Measurements from ENCODE around the gene NUP214.

NUP214 gene

DNA sequence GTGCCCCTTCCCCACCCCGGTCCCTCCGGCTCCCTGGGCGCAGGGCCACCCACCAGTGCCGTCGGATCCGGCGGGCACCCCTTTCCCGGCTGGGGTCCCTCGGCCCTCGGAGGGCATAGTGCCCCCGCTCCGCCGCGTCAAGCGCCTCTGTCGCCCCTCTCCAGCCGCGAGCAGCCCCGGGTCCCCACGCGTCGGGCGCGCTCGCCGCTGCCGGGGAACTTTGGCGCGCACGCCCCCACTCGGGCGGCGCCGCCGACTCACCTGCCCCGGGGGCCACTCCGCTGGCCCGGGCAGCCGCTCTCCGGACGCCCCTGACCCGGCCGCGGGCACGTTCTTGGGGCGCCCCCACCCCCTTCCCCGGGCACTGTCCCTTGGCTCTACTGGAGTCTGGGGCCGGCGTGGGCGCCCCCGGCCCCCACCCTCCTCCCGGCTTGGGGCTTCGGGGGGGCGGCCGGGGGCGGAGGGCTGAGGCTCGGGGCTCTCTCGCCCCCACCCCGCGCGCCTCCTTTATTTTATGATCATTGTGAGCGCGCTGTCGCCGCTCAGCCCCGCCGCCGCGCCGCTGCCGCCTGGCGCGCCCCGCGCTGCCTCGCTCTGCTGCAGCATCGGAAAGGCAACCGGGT is 152.0 kb downstream of the NUP214 start:
- ATAC-seq (replicated peaks) = peak; percentile 21
- Mint-ChIP-seq H3K36me3 (ENCODE audit: insufficient read depth) (peaks cover 42% of the 10 kb centered on the region), H3K4me1 (ENCODE audit: low read depth in 2 of 2) (peaks cover 40 to 41% of the 10 kb centered on the region in 2 donors), H3K27ac (peak overlapping the region; percentile 82 to 93), H3K9me3 (no peaks in the 10 kb centered on the region), H3K4me3 (peak overlapping the region; percentile 97), H3K27me3 (peaks cover 0 to 11% of the 10 kb centered on the region in 2 donors)
- DNase-seq = no peak

- peak in 1 of 3 experiments; percentile 45 for DNase-seq
- no peaks in the 10 kb centered on the region for H3K9me3 Mint-ChIP-seq
- H3K27ac Mint-ChIP-seq = peak overlapping the region; percentile 82 to 93
- H3K27me3 Mint-ChIP-seq = peaks cover 0 to 11% of the 10 kb centered on the region in 2 donors
- peaks cover 38 to 40% of the 10 kb centered on the region in 2 donors for H3K4me1 Mint-ChIP-seq (ENCODE audit: low read depth in 2 of 2)
- ATAC-seq (replicated peaks) = peak; percentile 48
- peaks cover 34% of the 10 kb centered on the region for H3K36me3 Mint-ChIP-seq (ENCODE audit: insufficient read depth)
- H3K4me3 Mint-ChIP-seq = peak overlapping the region; percentile 96 to 97
These were observed 152.7 kb downstream of the NUP214 start for GRCh38 chr9:131277910-131278701.

GRCh38 chr9:131278702-131279111 is 153.3 kb downstream of the NUP214 start:
- peak; percentile 34 for ATAC-seq (replicated peaks)
- no peaks in the 10 kb centered on the region for H3K9me3 Mint-ChIP-seq
- no peak for DNase-seq
- H3K27ac Mint-ChIP-seq = peak overlapping the region; percentile 82 to 93
- H3K36me3 Mint-ChIP-seq (ENCODE audit: insufficient read depth) = peaks cover 28% of the 10 kb centered on the region
- H3K4me1 Mint-ChIP-seq (ENCODE audit: low read depth in 2 of 2) = peaks cover 34 to 36% of the 10 kb centered on the region in 2 donors
- peaks cover 0 to 11% of the 10 kb centered on the region in 2 donors for H3K27me3 Mint-ChIP-seq
- peak overlapping the region; percentile 96 to 97 for H3K4me3 Mint-ChIP-seq

DNA sequence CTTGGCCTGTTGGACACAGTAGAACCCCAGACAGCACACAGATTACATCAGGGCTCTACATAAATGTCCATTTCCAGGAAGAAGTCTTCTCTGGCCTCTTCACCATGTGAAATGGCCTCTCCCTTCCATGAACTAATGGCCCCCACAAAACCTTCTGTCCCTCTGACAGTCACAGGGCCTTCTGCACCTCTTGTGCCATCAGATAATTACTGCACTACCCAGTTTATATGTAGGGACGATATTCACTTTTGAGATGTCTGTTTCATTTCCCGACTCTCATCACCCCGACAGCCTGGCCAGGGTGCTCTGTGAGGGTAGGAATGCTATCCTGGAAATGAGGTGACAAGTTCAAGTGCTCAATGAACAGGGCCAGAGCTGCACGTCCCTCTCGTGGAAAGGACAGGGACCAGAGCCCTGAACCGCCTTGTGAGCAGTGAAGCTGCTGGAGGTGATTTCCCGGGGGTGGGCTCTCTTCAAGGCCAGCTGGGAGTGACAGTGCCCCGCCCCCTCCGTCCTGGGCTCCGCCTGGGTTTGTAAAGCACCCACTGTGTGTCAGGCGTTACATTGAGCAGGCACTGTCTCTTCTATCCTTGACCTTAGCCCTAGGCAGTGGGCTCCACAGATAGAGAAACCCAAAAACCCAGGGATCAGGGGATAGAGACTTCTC is 153.9 kb downstream of the NUP214 start:
- Mint-ChIP-seq H3K4me1 (ENCODE audit: low read depth in 2 of 2) (peaks cover 27 to 30% of the 10 kb centered on the region in 2 donors), H3K4me3 (peak overlapping the region; percentile 96 to 97), H3K36me3 (ENCODE audit: insufficient read depth) (peaks cover 25% of the 10 kb centered on the region), H3K9me3 (no peaks in the 10 kb centered on the region), H3K27ac (peak overlapping the region; percentile 82 to 93), H3K27me3 (peaks cover 0 to 11% of the 10 kb centered on the region in 2 donors)
- no peak for ATAC-seq (replicated peaks)
- DNase-seq = no peak

DNA sequence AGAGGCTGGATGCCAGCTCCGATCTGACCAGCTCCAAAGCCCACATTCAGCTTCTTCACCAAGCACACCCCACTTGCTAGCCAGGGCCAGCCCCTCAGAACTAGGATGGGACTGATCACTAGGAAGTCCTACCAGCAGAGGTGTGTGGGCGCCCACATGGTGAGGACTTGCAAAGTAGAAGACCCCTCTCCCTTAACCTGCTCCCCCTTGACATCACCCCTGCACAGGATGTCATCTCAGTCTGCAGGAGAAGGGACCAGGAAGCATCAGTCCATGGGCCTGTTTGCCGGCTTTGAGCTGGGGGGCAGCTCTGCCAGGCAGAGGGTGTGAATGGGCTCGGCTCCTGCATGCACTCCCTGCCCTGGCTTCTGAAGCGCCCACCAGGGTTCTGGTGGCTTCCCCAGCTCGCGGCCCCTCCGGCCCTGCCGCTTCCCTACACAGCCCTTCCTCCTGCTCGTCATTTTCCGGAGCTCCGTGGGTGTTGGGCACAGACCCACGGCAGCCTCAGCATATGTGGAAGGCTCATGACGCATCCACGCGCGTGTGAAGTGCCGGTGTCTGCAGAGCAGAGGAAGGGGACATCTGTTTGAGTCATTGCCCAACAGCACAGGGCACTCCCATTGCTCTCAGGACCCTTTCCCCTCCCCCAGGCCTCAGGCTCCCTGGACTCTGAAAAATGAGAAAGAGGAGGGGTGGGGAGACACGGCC is 154.6 kb downstream of the NUP214 start:
- peaks cover 27 to 29% of the 10 kb centered on the region in 2 donors for H3K4me1 Mint-ChIP-seq (ENCODE audit: low read depth in 2 of 2)
- H3K4me3 Mint-ChIP-seq = no peak overlapping the region
- peaks cover 21% of the 10 kb centered on the region for H3K36me3 Mint-ChIP-seq (ENCODE audit: insufficient read depth)
- no peaks in the 10 kb centered on the region for H3K9me3 Mint-ChIP-seq
- H3K27ac Mint-ChIP-seq = no peak overlapping the region
- no peak for DNase-seq
- peaks cover 0 to 11% of the 10 kb centered on the region in 2 donors for H3K27me3 Mint-ChIP-seq
- ATAC-seq (replicated peaks) = no peak

DNA sequence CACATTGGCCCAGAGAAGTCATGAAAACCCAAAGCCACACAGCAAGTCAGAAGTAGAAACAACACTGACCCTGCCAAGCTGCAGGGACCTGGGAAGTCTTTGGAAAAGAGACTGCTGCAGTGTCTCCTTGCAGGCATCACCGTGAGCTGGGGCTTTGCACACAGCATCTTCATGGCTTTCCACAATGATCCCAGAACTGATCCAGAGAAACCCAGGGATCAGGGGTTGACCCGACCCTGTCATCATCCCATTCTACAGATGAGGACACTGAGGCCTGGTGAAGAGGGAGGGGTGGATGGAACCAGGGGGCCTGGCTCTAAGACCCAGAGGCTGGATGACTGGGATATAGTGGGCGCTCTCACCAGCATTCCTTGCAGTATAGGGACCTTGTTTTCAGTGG is 155.3 kb downstream of the NUP214 start:
- Mint-ChIP-seq H3K4me3 (no peak overlapping the region), H3K9me3 (no peaks in the 10 kb centered on the region), H3K4me1 (ENCODE audit: low read depth in 2 of 2) (peaks cover 27% of the 10 kb centered on the region in 2 donors), H3K27ac (no peak overlapping the region), H3K27me3 (peaks cover 0 to 11% of the 10 kb centered on the region in 2 donors), H3K36me3 (ENCODE audit: insufficient read depth) (peaks cover 15% of the 10 kb centered on the region)
- DNase-seq = no peak
- no peak for ATAC-seq (replicated peaks)

DNA sequence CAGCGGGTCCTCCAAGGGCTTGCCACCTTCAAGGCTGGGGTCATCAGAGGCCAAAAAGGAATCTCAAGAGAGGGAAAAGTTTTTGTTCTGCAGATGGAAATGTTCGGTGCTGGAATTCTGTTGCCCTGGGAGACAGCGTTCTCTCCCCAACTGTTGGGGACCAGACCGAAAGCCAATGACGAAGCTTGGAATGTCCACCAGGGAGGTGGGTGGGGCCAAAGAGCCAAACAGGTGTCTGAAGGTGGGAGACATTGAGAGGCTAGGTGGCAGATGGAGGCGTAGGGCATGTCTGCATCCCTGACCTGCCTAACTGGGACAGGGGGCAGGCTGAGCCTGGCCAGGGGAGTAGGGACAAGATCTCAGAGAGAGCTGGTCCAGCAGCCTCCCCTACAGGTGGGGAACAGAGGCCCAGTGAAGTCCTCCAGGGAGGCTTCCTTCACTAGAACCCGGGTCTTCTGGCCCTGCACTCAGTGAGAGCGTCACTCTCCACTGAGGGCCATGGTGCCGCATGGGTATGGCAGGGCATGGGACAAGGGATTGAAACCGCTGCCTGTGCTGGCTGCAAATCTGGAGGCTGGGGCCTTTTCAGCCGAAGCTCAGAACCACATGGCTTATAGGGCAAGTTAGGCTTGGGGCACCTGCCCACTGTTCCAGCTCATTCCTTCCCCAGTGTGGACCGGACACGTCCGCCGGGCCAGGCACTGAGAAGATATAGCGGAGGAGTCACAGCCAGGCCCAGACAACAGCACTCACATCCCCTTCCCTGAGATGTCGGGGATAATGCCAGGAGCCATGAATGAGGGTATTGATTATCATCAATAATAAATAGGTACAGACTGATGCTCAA is 156.0 kb downstream of the NUP214 start:
- Mint-ChIP-seq H3K27me3 (peaks cover 0 to 11% of the 10 kb centered on the region in 2 donors), H3K9me3 (no peaks in the 10 kb centered on the region), H3K27ac (no peak overlapping the region), H3K4me3 (peak overlapping the region; percentile 29 to 59), H3K4me1 (ENCODE audit: low read depth in 2 of 2) (peaks cover 25 to 27% of the 10 kb centered on the region in 2 donors), H3K36me3 (ENCODE audit: insufficient read depth) (peaks cover 8% of the 10 kb centered on the region)
- ATAC-seq (replicated peaks) = no peak
- no peak for DNase-seq

GRCh38 chr9:131282175-131282574 is 156.8 kb downstream of the NUP214 start:
- Mint-ChIP-seq H3K4me1 (ENCODE audit: low read depth in 2 of 2) (peaks cover 24 to 27% of the 10 kb centered on the region in 2 donors), H3K27ac (no peak overlapping the region), H3K27me3 (peaks cover 0 to 11% of the 10 kb centered on the region in 2 donors), H3K36me3 (ENCODE audit: insufficient read depth) (peaks cover 6% of the 10 kb centered on the region), H3K9me3 (no peaks in the 10 kb centered on the region), H3K4me3 (peak overlapping the region; percentile 29 to 59)
- no peak for DNase-seq
- no peak for ATAC-seq (replicated peaks)

- ATAC-seq (replicated peaks) = no peak
- no peak overlapping the region for H3K27ac Mint-ChIP-seq
- H3K4me1 Mint-ChIP-seq (ENCODE audit: low read depth in 2 of 2) = peaks cover 24 to 27% of the 10 kb centered on the region in 2 donors
- peak overlapping the region; percentile 55 to 59 for H3K4me3 Mint-ChIP-seq
- H3K36me3 Mint-ChIP-seq (ENCODE audit: insufficient read depth) = peaks cover 6% of the 10 kb centered on the region
- H3K27me3 Mint-ChIP-seq = peaks cover 0 to 11% of the 10 kb centered on the region in 2 donors
- no peaks in the 10 kb centered on the region for H3K9me3 Mint-ChIP-seq
- no peak for DNase-seq
These were observed 157.5 kb downstream of the NUP214 start for GRCh38 chr9:131282688-131283422.
